Measurements from ENCODE around the gene INTS12.

Gene INTS12

DNA sequence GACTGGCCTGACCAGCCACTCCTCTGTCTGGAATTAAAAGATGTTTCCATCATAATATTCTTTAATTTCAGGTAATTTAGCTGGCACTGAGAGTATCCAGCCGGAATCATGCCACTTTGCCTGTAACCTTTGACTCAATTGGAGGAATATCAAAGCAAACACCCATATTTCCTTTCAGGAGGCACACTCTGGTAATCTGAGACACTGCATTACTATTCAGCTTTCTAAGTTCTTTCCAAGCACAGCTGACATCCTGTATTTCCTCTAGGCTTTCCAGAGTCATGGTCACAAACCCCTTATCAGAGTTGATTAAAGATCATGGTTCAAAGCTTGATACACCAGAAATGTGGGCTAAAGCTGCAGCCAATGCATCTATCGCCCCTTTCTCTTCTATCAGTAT, 29.3 kb downstream of the INTS12 start:
- DNase-seq, result peak; percentile 27

DNA sequence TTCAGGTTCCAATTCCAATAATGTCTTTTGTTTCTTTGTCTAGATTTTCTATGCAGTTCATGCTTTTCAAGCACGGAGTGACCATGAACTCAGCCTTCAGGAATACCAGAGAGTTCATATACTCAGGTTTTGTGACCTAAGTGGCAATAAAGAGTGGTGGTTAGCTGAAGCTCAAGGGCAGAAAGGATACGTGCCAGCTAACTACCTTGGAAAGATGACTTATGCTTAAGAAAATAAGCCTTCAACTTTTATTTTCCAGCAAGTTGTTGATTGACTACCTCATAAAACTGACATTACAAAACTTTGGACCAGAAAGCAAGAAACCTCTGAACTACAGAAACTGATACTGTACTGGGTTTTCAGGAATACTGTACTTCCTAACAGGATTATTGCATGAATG, 30.8 kb downstream of the INTS12 start:
- DNase-seq, result no peak

DNA sequence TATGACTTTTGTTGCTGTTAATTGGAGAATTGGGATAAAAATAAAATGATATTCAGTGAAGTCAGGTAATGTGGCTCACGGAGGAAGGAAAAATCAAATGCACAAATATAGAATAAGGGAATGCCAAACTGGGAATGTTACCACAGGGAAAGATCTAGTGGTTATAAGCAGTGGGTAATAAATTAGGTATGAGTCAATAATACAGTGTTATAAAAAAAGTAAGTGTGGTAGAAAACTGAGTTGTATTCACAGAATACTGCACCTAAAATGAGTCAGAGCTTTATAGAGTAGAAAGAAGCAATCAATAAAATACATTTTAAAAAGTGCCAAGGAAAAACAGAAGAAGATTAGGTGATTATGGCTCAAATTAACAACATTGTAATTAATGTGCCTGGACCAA, 34.5 kb downstream of the INTS12 start:
- no peak for DNase-seq

DNA sequence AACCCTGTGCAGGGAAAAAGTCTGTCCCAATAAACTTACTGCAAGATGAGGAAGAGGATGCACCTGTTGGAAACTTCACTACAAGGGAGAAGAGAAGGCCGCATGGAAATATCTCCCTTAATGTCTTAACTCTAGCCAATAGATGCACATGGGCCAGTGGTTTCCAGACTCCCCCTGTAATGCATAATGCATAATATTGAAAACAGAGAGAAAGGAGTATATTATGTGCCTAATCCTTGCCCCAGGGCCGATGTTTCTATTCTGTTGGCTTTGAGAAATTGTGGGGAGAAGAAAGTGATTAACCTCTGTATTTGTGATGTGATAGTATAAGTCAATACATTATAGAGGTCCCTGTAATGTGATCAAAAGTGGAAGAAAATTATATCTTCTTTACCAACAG, 37.2 kb downstream of the INTS12 start:
- no peak for DNase-seq

DNA sequence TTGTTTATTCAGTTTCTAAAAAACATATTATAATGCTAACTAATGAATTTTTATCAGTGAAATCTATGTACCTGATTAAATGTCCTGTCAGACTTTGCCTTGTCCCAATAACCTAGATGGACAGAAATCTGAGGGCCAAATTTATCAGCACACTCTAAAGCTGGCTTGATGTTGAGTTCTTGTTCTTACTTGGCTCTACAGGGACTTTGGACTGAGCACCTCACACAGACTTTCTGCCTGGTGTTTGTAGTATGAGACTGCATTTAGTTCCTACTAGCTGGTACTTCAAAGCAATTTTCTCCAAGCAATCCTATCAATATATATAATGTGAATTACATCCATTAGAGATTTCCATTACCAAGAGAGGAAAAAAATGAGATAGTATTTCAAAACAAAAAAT, 37.8 kb downstream of the INTS12 start:
- no peak for DNase-seq

DNA sequence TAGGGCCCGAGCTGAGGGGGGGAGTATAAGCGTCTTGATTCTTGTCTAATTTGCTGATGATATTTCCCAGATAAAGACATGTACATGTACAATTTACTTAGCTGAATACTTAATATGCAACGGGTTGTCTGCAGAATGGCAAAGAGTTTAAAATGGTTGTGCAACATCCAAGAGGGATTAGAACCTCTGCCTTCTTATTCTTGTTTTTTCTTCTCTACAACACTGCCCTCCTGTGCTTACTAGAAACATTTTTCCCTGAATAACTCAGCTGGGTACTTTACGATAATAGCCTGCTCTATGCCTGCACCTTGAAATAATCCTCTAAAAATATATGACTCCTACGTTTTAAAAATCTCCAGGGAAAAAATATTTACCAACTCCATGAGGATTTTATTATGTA, 41.8 kb downstream of the INTS12 start:
- peak; percentile 61 for DNase-seq

DNA sequence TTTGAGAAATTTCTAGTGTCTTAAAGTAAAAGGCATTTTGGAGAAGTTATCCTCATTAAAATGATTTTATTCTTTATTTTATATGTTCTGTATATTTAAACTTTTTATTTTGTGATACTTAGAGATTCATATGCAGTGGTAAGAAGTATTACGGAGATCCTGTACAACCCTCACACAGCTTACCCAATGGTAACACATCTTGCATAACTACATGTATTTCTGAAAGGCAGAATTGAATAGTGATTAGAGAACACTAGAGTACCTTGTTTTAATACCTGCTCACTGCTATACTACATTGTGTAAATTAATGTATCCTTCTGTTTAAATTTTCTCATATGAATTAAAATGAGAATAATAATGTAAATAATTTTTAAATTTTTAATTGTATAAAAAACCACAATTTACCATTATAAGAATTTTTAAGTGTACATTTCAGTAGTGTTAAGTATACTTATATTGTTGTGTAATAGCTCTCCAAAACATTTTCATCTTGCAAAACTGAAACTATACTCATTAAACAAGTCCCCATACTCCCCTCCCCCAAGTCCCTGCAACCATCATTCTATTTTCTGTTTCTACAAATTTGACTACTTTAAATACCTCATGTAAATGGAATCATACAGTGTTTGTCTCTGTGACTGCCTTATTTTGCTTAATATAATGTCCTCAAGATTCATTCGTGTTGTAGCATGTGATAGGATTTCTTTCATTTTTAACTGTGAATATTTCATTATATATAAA, 45.4 kb downstream of the INTS12 start:
- no peak for DNase-seq

DNA sequence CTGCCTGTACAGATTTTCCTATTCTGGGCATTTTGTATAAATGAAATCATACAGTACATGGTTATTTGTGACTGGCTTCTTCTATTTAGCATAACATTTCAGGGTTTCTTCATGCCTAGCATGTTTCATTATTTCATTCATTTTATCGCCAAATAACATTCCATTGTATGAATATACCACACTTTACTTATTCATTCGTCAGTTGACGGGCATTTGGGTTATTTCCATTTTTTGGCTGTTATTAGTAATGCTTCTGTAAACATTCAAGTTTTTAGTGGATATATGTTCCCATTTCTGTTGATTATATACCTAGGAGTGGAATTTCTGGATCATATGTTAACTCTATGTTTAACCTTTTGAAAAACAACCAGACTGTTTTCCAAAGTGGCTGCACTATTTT, 47.5 kb downstream of the INTS12 start:
- DNase-seq, result no peak

DNA sequence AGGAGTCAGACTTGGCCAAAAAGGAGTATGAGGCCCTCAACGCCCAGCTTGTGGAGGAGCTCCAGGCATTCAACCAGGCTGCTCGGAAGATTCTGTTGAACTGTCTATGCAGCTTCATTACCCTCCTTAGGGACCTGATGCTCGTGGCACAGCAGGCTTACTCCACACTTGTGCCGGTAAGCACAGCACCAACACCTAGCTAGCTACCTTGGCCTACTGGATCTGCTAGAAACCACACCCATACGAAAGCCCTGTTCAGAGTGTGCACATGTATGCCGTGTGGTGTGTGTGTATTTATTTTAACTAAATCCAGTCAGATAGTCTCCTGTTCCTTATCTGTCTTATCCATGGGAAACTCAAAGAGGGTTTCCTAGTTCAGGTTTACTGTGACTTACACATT, 49.3 kb downstream of the INTS12 start:
- no peak for DNase-seq

DNA sequence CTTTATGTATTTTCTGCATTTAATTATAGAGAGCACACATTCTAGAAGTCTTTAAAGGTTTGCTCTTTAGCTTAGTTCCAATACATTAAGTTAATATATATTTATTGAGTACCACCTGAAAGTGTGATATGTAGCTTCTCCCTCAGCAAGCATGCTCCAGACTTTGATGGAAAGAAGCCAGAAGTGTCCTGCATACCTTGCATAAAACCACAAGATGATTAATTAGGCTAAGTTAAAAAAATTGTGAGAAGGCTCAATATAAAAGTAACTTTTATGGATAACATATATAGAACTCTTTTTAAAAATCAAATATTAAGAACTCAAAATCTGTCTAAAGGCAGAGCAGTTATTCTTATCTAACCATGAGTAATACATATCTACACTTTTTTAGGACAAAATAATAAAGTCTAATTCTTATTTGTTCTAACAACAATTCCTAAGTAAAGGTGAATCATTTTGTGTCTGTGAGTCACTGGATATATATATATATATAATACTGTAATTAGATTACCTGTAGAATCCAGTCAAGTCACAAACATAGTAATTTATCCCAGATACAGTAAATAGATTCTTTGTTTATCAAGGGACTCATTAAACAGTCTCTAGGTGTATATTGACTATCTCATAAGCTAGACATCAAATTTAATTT, 51.2 kb downstream of the INTS12 start:
- DNase-seq, result peak; percentile 43

DNA sequence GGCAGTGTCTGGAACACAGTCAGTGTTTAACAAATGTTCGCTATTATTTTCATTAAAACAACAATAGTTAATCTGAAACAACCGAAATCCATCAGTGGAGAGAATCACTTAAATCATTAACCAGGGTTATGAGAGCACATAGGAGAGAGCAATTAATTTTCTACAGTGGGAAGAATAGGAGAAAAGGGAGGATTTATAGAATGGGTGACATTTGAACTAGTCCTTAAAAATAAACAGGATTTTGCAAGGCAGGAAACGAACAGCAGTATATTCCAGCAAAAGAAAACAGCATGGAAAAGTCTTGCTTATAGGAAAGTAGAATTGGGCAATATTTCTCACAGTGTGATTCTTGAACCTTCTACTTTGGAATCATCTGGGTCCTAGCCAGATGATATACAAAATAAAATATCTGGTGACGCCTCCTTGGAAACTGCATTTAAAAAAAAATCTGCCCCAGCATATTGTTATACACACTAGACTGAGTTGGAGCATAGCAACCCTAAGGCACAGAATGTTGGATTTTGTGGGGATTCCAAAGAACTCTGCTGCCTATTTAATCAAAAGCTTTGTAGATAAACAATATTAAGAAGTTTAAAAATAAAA, 56.1 kb downstream of the INTS12 start:
- DNase-seq, result no peak

DNA sequence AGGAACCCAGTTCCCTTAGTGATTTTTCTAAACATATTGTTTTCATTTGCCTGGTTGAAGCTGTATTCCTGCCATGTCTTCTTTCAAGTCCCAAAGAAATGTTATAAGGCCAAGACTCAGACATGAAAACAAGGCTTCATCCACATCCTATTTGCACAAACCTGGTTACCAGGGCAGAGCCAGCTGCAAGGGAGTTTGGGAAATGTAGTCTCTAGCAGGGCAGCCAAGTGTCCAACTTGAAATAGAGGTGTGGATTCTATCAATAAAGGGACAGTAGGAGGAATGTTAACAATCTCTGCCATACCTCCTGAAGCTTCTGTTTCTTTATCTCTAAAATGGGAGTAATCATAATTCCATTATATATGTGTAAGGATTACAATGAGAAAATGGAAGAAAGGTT, 56.6 kb downstream of the INTS12 start:
- no peak for DNase-seq

DNA sequence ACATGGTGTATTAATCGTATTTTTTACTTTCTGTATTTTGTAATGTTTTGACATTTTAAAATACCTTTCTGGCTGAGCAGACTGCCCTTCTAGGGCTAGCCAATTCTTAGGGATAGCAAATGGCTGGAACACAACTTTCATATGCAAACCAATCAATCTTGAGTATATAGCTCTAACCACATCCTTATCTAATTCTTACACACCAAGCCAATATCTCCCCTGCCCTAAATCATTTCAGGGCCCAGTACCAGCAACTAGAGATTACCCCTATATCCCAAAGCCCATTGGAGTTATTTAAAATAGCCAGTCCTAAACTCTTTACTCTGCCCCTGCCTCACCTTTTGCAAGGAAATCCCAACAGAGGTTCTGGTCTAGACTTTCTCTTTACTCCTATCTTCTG, 58.3 kb downstream of the INTS12 start:
- no peak for DNase-seq

DNA sequence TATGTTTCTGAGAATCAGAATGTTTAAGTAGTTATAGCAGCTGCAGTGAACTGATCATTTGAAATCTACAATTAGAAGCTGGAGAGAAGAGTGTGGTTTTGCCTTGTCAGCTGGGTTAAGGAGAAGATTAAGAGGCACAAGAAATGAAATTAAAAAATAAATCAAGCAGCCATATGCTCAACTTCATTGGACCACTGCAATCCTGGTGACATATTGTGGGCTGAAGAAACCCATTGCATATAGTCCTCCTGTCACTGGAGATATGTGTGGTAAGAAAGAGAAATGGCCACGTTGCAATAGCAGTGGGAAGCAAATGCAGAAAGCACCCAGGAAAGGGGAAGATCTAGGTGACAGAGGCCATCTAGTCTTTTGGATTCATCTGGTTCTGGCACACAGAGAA, 63.0 kb downstream of the INTS12 start:
- DNase-seq, result no peak

DNA sequence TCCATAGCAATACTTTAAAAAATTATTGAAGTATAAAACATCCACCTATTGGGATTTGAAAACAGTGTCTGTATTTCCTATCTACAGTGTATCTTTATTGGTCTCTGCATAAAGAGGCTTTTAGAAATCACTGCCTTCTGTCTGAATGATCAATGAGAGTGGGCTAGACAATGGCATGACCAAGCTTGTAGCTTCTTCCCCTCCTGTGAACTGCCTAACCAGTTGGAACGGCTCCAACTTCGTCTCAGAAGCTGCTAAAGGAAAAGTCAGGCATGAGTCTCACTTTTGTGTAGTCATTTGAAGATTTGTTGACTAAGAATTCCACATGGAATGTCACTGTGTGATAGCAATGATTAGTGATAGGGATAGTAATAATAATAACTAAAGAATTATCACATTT, 64.2 kb downstream of the INTS12 start:
- peak; percentile 80 for DNase-seq

DNA sequence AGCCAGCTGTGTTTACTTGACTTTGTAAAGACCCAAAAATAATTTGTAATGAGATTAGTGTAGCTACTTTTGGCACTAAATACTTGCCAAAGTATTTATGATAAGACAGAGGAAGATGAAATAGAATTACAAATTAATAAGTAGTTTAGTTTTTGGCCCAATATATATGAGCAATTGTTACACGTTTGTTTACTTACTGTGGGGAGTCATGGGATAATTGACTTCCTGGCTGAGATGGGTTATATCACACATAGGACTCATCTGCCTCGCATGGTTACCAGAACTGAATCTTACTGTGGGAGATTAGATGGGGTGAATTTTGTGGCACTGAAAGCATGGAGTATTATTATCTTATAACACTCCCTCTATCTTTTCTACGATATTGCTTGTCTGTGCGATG, 66.6 kb downstream of the INTS12 start:
- DNase-seq, result peak; percentile 40

DNA sequence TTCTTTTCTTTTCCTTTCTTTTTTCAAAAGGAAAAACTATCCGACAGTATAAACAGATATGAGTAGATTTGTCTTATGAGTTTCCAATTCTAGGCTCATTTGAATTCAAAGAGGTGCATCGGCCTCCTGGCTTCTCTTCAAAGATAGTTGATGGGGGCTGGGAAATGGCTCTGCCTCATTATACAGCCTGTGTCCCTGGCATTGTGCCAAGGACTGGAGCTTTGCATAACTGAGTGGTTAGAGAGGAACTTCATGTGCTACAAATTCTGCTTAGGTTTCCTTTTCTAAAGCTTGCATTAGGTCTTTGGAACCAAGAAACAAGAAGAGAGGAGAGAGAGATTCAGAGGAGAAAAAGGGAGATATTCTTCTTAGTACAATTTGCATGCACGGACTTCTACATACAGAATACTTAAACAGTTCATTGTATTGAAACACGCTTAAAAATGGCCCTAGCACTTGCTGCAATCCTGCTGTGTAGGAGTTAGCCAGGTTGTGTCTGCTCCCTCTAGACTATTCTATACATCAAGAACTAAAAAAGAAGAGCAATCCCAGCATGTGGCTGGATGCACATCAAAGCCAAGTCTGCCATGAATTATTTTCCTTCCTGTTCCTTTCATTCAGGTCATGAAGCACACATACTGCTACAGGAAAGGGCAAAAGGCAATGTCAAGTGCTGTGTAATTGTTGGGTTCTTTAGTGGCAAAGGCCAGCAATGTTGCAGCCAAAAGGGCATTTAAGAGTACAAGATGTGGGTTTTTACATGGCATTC, 70.9 kb downstream of the INTS12 start:
- peak; percentile 87 for DNase-seq

DNA sequence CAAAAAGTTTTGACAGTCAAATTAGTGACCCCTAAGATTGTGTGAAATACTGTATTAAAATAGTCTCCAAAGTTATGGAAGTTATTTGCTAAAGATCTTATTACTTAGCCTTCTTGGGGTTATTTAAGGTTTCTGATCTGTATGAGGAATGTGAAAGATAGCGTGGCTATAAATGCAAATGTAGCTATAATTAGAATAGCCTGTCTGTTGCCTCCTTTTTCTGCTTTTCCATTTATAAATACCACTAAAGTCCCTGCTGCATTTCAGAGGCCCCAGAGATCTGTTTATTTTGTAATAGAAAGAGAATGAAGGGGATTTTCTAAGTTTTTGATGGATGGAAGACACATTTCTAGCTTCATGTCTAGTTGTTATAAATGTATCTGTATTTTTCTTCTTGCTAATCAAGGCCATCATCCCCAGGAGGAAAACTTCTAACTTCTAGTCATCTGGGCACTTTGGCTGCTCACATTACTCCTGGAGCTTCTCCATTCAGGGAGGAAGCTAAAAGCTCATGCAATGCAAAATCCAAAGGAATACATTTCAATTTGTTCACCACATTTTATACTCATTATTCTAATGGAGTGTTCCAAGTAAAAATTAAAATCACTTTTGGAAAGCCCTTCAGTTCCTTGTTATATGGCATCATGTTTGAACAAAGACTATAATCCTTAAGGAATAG, 73.9 kb downstream of the INTS12 start:
- no peak for DNase-seq

DNA sequence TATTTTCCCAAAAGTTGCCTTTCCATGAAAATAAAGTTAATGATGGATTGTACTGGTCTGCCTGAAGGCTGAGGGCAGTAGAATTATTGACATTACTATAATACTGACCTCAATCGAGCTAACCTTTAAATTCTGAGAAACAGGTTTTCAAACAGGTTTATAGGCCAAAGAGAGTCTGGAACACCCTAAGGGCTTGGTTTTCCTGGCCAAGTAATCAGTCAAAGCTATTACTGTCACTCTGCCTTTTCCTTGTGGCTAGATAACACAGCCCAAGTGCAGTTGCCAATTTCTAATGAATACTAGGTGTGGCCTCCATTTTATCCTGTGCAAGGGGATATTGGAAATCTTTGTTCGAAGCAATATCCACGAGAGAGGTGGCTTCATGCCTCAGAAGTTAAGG, 75.2 kb downstream of the INTS12 start:
- peak; percentile 59 for DNase-seq

Data from NCI-H69 (cell line).